Erythroblast (primary cell): ENCODE measurements around the gene MCM5.
A peak's percentile ranks its signal among the peaks of the same experiment; 100 is the strongest.

Experiments
- DNase-seq, 2 experiments: peaks; one replicate each; lab custom pipeline; 2025; lab: John Stamatoyannopoulos, UW
- GATA1 ChIP-seq: IDR thresholded peaks from 2 replicates; pipeline ENCODE4 v1.6.1; 2011; ENCODE audit warnings: low read depth, mild to moderate bottlenecking, control low read depth, low read length, moderate library complexity
- POLR2A ChIP-seq: IDR thresholded peaks from 2 replicates; pipeline ENCODE4 v1.6.1; 2011; ENCODE audit warnings: mild to moderate bottlenecking, low read length

Gene MCM5

GRCh38 chr22:35439365-35439717 lies 39.4 kb downstream of the MCM5 start:
- TF ChIP-seq POLR2A, result no peak
- DNase-seq, result no peak

- no peak for DNase-seq
- TF ChIP-seq POLR2A, result no peak
- no peak for TF ChIP-seq GATA1
Measured at GRCh38 chr22:35440129-35440528, 40.2 kb downstream of the MCM5 start.

GRCh38 chr22:35441489-35442100 lies 41.7 kb downstream of the MCM5 start:
- TF ChIP-seq GATA1 (no peak), POLR2A (no peak)
- no peak for DNase-seq

- DNase-seq, result no peak
- no peak for TF ChIP-seq GATA1
Measured at GRCh38 chr22:35442471-35442870, 42.5 kb downstream of the MCM5 start.

DNA sequence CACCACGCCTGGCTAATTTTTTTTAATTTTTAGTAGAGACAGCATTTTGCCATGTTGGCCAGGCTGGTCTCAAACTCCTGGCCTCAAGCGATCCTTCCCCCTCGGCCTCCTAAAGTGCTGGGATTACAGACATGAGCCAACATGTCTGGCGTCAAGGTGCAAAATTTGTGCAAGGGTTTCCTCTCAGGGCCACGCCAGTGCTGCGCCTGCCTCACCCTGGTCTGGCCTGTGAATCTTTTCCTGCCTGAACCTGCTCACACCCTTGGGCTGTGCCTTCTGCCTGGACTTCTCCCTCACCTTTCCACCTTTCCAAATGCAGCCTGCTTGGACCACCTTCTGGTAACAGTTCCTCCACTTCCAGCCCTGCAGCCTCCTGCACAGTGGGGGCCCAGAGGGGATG lies 43.4 kb downstream of the MCM5 start:
- no peak for DNase-seq

GRCh38 chr22:35443790-35444684 lies 44.1 kb downstream of the MCM5 start:
- TF ChIP-seq GATA1, result no peak
- no peak for TF ChIP-seq POLR2A
- no peak for DNase-seq

More for the DNA sequence above, 43.4 kb downstream of the MCM5 start:
- TF ChIP-seq GATA1 (no peak), POLR2A (no peak)

- no peak for TF ChIP-seq POLR2A
- no peak for TF ChIP-seq GATA1
- no peak for DNase-seq
Measured at GRCh38 chr22:35444685-35445399, 44.9 kb downstream of the MCM5 start.

DNA sequence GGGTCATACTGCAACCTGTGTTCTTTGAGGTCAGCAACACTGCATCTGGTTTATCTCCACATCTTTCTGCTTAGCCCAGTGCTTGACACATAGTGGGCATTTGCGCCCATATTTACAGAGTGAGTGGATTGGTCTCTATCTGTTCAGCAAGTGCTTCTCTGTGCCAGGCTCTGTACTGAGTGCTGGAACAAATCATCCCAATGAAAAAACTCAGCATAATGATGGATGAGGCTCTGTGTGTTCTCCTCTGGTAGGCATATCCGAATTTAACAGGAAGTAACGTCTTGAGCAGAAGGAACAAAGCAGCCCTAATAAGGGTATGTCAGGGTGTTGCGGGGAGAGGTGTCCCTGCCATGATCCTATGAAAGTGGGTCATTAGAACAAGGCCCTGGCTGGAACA lies 46.0 kb downstream of the MCM5 start:
- TF ChIP-seq POLR2A (no peak), GATA1 (no peak)
- DNase-seq, result no peak

DNA sequence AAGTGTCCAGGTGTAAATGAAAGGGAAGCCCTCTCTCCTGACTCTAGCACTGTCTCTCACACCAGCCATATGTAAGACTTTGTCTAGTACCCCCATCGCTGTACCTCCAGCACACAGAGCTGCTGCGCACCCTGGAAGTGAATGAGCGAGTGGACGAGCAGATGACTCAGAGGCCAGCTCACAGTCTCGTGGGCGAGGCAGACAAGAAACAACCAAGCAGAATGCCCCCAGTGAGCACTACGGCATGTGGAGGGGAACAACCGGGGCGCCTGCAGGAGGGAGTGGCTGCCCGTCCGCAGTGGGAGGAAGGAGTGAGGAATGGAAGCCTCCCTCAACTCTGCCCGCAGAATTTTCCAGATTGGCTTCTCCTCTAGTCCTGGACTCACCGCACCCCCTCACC lies 46.4 kb downstream of the MCM5 start:
- no peak for TF ChIP-seq GATA1
- no peak for TF ChIP-seq POLR2A
- DNase-seq, result peak in 1 of 2 experiments; percentile 11

- TF ChIP-seq GATA1 (no peak), POLR2A (no peak)
- no peak for DNase-seq
Measured at GRCh38 chr22:35448523-35448922, 48.6 kb downstream of the MCM5 start.

DNA sequence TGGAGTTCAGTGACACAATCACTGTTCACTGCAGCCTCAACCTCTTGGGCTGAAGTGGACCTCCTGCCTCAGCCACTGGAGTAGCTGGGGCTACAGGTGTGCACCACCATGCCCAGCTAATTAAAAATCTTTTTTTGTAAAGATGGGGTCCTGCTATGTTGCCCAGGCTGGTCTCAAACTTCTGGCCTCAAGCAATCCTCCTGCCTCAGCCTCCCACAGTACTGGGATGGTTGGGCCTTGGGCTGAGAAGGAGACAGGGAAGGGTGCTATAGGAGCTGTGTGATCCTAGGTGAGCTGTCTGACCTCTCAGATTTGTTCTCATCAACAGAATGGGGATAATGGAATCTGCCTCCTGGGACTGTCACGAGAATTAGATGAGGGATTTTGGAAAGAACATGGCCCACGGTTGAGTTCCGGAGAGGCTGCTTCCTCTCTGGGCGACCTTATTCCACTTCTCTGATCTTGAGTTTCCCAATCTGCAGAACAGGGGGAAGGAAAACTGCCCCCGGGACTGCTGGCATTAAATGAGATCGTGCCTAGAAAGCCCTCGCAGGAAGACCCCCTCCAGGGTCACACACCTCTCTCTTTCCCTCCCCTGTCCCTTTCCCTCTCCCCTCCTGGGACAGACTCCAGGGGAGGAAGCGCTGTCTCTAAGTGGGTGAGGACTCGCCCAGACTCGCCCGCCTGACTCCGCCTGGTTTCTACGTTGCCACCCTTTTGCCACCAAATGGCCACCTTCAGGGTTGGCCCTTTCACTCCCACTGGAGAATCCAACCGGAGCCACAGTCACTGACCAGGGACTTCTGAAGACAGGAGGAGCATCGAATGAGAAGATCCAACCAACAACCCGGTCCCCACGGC lies 50.1 kb downstream of the MCM5 start:
- DNase-seq, result no peak
- TF ChIP-seq POLR2A, result no peak

- DNase-seq, result no peak
- TF ChIP-seq GATA1, result no peak
- no peak for TF ChIP-seq POLR2A
Measured at GRCh38 chr22:35450824-35451569, 51.1 kb downstream of the MCM5 start.

DNA sequence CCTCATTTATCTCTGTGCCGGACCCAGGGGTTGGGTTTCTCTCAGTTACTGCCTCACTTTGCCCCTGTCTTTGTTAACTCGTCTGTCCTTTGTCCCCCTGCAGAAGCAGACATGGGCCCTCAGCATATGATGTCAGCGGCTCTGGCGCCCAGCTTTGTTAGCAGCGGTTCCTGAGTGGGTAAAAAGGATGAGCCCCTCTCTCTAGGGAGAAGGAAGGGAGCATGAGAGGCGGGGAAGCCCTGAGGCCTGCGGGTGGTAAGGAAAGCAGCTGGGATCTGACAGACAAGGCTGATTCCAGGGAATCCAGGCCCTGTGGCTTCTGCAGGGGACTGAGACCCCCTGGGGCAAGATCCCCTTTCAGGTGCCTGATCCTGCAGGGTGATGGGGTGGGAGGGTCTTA lies 51.7 kb downstream of the MCM5 start:
- TF ChIP-seq POLR2A (no peak), GATA1 (no peak)
- no peak for DNase-seq
